Neutrophil (primary cell): Measurements from ENCODE around the gene GABRP.

Experiments
- H3K27ac ChIP-seq: fragments of 200-600 bp; sonication (generic); 2 replicates; pipeline ENCODE4 v1.5.1; 2016; ENCODE audit warnings: mild to moderate bottlenecking, moderate library complexity
- H3K27me3 ChIP-seq: fragments of 200-600 bp; sonication (generic); 2 replicates; pipeline ENCODE4 v1.6.0; 2016; ENCODE audit warnings: mild to moderate bottlenecking
- H3K36me3 ChIP-seq: fragments of 200-600 bp; sonication (generic); 2 replicates; pipeline ENCODE4 v1.5.1; 2017
- H3K4me1 ChIP-seq, 2 experiments: fragments of 200-600 bp in 1 of 2; sonication (generic) in 1 of 2; 1 replicate in 1 of 2; 2 replicates in 1 of 2; pipeline versions ENCODE4 v1.5.1 to v1.6.1; 2013 to 2016; ENCODE audit warnings: low read depth in 1 of 2, low read length in 1 of 2, mild to moderate bottlenecking in 1 of 2, moderate library complexity in 1 of 2; ENCODE audit not compliant: control insufficient read depth in 1 of 2, insufficient read depth in 1 of 2
- H3K4me3 ChIP-seq, 2 experiments: fragments of 200-600 bp in 1 of 2; sonication (generic) in 1 of 2; 1 replicate in 1 of 2; 2 replicates in 1 of 2; pipeline ENCODE4 v1.5.1; 2013 to 2016; ENCODE audit warnings: low read depth in 1 of 2, low read length in 1 of 2, mild to moderate bottlenecking in 1 of 2, moderate library complexity in 1 of 2
- H3K9me3 ChIP-seq: fragments of 200-600 bp; sonication (generic); 2 replicates; pipeline ENCODE4 v1.5.1; 2016
- TF ChIP-seq, protein P1 (sequence below): fragments of 200-600 bp; sonication (generic); IDR thresholded peaks from 2 replicates; pipeline ENCODE4 v1.5.1; 2016; ENCODE audit warnings: antibody characterized with exemption

The GABRP gene

DNA sequence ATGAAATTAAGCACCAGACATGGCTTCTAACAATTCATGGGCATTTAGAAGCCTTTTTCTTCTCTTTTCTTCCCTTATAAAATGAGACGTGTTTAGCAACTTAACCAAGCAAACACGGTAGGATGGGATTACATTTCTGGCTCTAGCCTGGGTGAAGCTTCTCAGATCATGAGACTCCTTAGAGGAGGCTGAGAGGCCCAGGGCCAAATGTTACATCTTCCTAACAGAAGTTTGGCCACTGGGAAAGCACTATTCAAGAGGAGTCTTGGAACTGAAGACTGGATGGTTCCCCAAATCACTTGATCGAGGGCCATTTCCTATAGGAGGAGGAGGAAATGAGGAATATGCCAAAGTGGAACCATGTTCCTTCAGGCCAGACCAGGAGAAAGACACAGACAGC, 1.9 kb downstream of the GABRP start:
- Histone ChIP-seq H3K36me3 (no peaks in the 10 kb centered on the region), H3K4me3 (no peak overlapping the region), H3K27ac (no peak overlapping the region), H3K4me1 (no peaks in the 10 kb centered on the region), H3K9me3 (no peaks in the 10 kb centered on the region), H3K27me3 (no peaks in the 10 kb centered on the region)
- TF ChIP-seq, protein P1, sequence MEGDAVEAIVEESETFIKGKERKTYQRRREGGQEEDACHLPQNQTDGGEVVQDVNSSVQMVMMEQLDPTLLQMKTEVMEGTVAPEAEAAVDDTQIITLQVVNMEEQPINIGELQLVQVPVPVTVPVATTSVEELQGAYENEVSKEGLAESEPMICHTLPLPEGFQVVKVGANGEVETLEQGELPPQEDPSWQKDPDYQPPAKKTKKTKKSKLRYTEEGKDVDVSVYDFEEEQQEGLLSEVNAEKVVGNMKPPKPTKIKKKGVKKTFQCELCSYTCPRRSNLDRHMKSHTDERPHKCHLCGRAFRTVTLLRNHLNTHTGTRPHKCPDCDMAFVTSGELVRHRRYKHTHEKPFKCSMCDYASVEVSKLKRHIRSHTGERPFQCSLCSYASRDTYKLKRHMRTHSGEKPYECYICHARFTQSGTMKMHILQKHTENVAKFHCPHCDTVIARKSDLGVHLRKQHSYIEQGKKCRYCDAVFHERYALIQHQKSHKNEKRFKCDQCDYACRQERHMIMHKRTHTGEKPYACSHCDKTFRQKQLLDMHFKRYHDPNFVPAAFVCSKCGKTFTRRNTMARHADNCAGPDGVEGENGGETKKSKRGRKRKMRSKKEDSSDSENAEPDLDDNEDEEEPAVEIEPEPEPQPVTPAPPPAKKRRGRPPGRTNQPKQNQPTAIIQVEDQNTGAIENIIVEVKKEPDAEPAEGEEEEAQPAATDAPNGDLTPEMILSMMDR = no peak

DNA sequence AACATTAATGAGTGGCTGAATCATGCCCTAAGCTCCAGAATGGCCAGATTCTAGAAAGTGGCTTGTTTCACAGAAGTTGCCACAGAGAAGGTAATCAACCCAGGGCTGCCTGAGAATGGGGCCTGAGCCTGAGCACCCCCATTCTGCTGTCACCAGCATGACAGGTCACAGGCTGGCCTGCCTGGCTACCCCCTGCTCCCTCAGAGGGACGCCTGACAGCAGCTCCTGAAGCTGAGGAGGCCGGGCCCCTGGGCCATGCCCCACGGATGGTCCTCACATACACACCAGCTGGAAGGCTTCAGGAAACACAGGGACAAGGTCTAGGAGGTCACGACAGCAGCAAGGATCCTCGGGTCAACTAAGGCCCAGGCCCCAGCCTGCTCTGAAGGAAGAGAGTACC, 3.7 kb downstream of the GABRP start:
- no peaks in the 10 kb centered on the region for H3K36me3 ChIP-seq
- no peaks in the 10 kb centered on the region for H3K4me1 ChIP-seq
- H3K27me3 ChIP-seq = no peaks in the 10 kb centered on the region
- H3K9me3 ChIP-seq = no peaks in the 10 kb centered on the region
- no peak overlapping the region for H3K27ac ChIP-seq
- H3K4me3 ChIP-seq = no peak overlapping the region
- TF ChIP-seq, protein P1 = no peak

DNA sequence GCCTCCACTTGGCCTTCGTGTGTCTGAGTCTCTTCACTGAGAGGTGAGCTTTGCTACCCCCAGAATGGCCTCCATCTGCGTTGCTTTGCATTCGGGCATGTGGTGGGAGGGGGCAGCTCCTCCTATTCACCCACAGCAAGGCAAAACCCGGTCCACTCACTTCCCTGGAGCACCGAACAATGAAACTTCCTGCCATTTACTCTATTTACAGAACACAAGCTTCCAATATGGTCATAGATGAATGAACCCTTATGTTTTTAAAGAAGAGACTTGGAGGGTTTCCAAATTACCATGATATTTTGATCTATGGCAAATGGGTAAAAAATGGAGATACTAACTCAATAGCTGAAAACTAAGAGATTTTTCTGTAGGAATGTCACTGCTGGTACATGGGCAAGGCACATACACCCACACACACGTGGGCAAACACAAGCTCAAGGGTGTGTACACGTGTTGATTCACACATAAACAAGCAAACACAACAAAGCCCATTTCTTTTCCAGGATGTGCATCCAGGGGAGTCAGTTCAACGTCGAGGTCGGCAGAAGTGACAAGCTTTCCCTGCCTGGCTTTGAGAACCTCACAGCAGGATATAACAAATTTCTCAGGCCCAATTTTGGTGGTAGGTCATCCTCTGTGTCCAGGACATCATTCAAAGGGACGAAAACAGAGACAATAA, 5.2 kb downstream of the GABRP start:
- TF ChIP-seq, protein P1 = no peak
- H3K4me3 ChIP-seq = no peak overlapping the region
- no peaks in the 10 kb centered on the region for H3K4me1 ChIP-seq
- no peak overlapping the region for H3K27ac ChIP-seq
- no peaks in the 10 kb centered on the region for H3K36me3 ChIP-seq
- no peaks in the 10 kb centered on the region for H3K27me3 ChIP-seq
- H3K9me3 ChIP-seq = no peaks in the 10 kb centered on the region

DNA sequence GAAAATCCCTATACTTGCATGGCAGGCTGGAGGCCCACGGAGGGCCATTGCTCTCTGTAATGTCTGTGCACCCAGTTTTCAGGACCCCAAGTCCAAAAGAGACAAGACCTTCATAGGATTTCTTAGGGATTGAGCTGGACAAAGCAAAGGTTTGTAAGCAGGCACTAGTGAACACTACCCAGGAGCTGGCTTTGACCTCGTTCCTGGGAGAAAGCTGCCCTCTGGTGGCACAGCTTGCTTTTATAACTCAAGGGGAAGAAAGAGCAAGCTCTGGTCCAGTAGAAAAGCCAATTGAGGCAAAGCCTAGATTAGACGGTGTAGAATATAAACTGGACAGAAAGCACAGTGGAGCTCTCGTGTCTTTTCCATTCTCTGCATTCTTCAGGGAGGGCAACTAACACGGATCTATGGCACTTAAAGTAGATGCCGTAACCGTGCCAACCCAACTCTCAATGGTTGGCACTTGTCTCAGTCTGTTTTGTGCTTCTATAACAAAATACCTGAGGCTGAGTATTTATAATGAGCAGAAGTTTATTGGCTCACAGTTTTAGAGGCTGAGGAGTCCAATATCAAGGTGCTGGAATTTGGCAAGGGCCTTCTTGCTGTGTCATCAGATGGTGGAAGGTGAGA, 7.9 kb downstream of the GABRP start:
- TF ChIP-seq, protein P1 = no peak
- Histone ChIP-seq H3K27me3 (no peaks in the 10 kb centered on the region), H3K36me3 (no peaks in the 10 kb centered on the region), H3K4me1 (no peaks in the 10 kb centered on the region), H3K4me3 (no peak overlapping the region), H3K27ac (no peak overlapping the region), H3K9me3 (no peaks in the 10 kb centered on the region)

DNA sequence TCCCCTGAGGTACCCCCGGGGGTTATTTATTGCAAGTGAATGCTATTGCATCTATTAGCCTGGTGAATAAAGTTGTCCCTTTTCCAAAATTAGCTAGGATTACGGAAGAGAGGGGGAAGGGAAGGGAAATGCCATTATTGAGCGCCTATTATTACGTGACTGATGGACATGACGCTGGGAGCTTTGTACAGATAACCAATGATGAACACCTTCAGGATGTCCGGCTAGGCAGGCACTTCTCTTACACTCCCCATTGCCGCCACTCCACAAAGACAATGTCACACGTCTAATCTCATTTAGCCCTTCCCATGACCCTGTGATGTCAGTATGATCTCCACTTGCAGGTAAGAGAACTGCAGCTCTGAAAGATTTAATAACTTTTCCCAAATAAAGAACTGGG, 9.4 kb downstream of the GABRP start:
- Histone ChIP-seq H3K36me3 (no peaks in the 10 kb centered on the region), H3K4me3 (no peak overlapping the region), H3K4me1 (no peaks in the 10 kb centered on the region), H3K27me3 (no peaks in the 10 kb centered on the region), H3K27ac (no peak overlapping the region), H3K9me3 (no peaks in the 10 kb centered on the region)
- TF ChIP-seq, protein P1 = no peak
